K562 (cell line): ENCODE results near the gene TOR1AIP1. TPM values are rescaled to one million over a fixed set of nuclear protein-coding genes. Genes with fewer than 3 reads are reported as not detected.

ENCODE experiments used
- CXXC5 ChIP-seq: fragments of 250-450 bp; sonication (Bioruptor Pico); IDR thresholded peaks from 2 replicates; pipeline ENCODE4 v1.8.0; 2022; ENCODE audit warnings: inconsistent platforms, mild to moderate bottlenecking, moderate library complexity
- ETV1 ChIP-seq: fragments of 450-650 bp; conservative IDR thresholded peaks from 2 replicates; pipeline ENCODE4 v1.6.1; 2016; ENCODE audit warnings: missing genetic modification characterization, control low read depth, low read depth, missing compliant biosample characterization
- FOXA3 ChIP-seq, 2 experiments: fragments of 450-650 bp in 1 of 2; sonication (generic) in 1 of 2; formaldehyde crosslinking; IDR thresholded peaks in 1 of 2; conservative IDR thresholded peaks in 1 of 2; 2 replicates each; pipeline versions ENCODE4 v1.4.0 to v1.8.0; 2020 to 2022; ENCODE audit warnings: mild to moderate bottlenecking in 2 of 2, missing genetic modification reagents in 1 of 2
- HDGF ChIP-seq: fragments of 450-650 bp; IDR thresholded peaks from 2 replicates; pipeline ENCODE4 v1.6.1; 2016
- NBN ChIP-seq: fragments of 450-650 bp; IDR thresholded peaks from 2 replicates; pipeline ENCODE4 v1.6.1; 2016; ENCODE audit warnings: low read depth, mild to moderate bottlenecking
- NFE2 ChIP-seq: IDR thresholded peaks from 2 replicates; pipeline ENCODE4 v1.6.1; 2014; ENCODE audit warnings: antibody characterized with exemption, low read depth
- NR2C1 ChIP-seq, 2 experiments: fragments of 450-650 bp; IDR thresholded peaks; 2 replicates each; pipeline ENCODE4 v1.6.1; 2017; ENCODE audit warnings: mild to moderate bottlenecking in 2 of 2, antibody characterized with exemption in 1 of 2, inconsistent platforms in 1 of 2, missing compliant biosample characterization in 1 of 2, missing genetic modification characterization in 1 of 2
- PHB ChIP-seq: fragments of 250-450 bp; sonication (Bioruptor Pico); IDR thresholded peaks from 2 replicates; pipeline ENCODE4 v1.5.0; 2021
- PPARD ChIP-seq: fragments of 250-450 bp; sonication (Bioruptor Pico); IDR thresholded peaks from 2 replicates; pipeline ENCODE4 v1.8.0; 2022; ENCODE audit warnings: inconsistent platforms, mild to moderate bottlenecking, moderate library complexity
- SMC3 ChIP-seq: conservative IDR thresholded peaks from 2 replicates; pipeline ENCODE4 v1.6.1; 2011; ENCODE audit warnings: low read depth, low read length, improper control_type of control experiment; ENCODE audit not compliant: insufficient read depth
- TEAD1 ChIP-seq, 2 experiments: fragments of 450-650 bp in 1 of 2; sonication (generic) in 1 of 2; formaldehyde crosslinking; IDR thresholded peaks; 2 replicates each; pipeline versions ENCODE4 v1.4.0 to v1.8.0; 2020 to 2022; ENCODE audit warnings: mild to moderate bottlenecking in 2 of 2, missing genetic modification reagents in 1 of 2
- U2AF1 ChIP-seq: fragments of 200-400 bp; formaldehyde crosslinking; optimal IDR thresholded peaks from 2 replicates; pipeline ENCODE3; 2017; ENCODE audit warnings: mild to moderate bottlenecking, low read depth, low read length, moderate library complexity
- ZC3H4 ChIP-seq: sonication (generic); formaldehyde crosslinking; IDR thresholded peaks from 2 replicates; pipeline ENCODE4 v1.9.0; 2021; ENCODE audit warnings: missing genetic modification reagents, borderline replicate concordance
- ZKSCAN1 ChIP-seq: fragments of 150-350 bp; IDR thresholded peaks from 2 replicates; pipeline ENCODE4 v1.6.1; 2016; ENCODE audit warnings: low read depth, low read length
- ZNF347 ChIP-seq: fragments of 450-650 bp; formaldehyde crosslinking; IDR thresholded peaks from 2 replicates; pipeline ENCODE4 v1.4.0; 2020; ENCODE audit warnings: low read depth, mild to moderate bottlenecking, moderate library complexity
- ZNF431 ChIP-seq: sonication (generic); formaldehyde crosslinking; IDR thresholded peaks from 2 replicates; pipeline ENCODE4 v1.8.0; 2022; ENCODE audit warnings: mild to moderate bottlenecking, missing genetic modification reagents
- ZNF449 ChIP-seq: fragments of 250-450 bp; sonication (Bioruptor Pico); IDR thresholded peaks from 2 replicates; pipeline ENCODE4 v1.8.0; 2022; ENCODE audit warnings: moderate library complexity, mild to moderate bottlenecking, inconsistent platforms
- ZNF780A ChIP-seq: fragments of 250-450 bp; sonication (Bioruptor Pico); IDR thresholded peaks from 2 replicates; pipeline ENCODE4 v1.5.0; 2021; ENCODE audit warnings: mild to moderate bottlenecking
- polyA plus RNA-seq, 8 experiments: library from polyadenylated mRNA; depleted of rRNA in 4 of 8; stranded (reverse) in 5 of 8; unstranded in 3 of 8; fragments of >200 nt; fragmentation: Nextera tagmentation in 2 of 8; fragmentation: Illumina TruSeq in 1 of 8; extraction: Ambion mirVana in 2 of 8; extraction: Trizol in 1 of 8; gene quantifications; 2 replicates each; pipeline versions ENCODE4 v1.2.1 to v1.2.3, GENCODE V29; 2011 to 2014; ENCODE audit warnings: inconsistent platforms in 1 of 8, missing spikeins in 1 of 8
- total RNA-seq, 7 experiments: library from RNA; depleted of rRNA in 6 of 7; stranded (reverse); fragments of >200 nt in 6 of 7; fragmentation: Illumina TruSeq in 2 of 7; extraction: Trizol in 2 of 7; gene quantifications; 2 replicates each; pipeline versions ENCODE4 v1.2.1 to v1.2.3, GENCODE V29; 2011 to 2021; ENCODE audit warnings: low replicate concordance in 1 of 7
- TF ChIP-seq, protein P1 (sequence below): fragments of 450-650 bp; formaldehyde crosslinking; IDR thresholded peaks from 2 replicates; pipeline ENCODE4 v1.4.0; 2020; ENCODE audit warnings: mild to moderate bottlenecking
- TF ChIP-seq, protein P2 (sequence below): sonication (generic); formaldehyde crosslinking; IDR thresholded peaks from 2 replicates; pipeline ENCODE4 v1.8.0; 2022; ENCODE audit warnings: mild to moderate bottlenecking, missing genetic modification reagents, borderline replicate concordance

The TOR1AIP1 gene
- total and polyA plus RNA-seq, 9 of the 15 experiments (the other 6 are each of a cell fraction or from before 2014, with no cell fraction given), result 18.1 to 46.9 (median 35.5) TPM

DNA sequence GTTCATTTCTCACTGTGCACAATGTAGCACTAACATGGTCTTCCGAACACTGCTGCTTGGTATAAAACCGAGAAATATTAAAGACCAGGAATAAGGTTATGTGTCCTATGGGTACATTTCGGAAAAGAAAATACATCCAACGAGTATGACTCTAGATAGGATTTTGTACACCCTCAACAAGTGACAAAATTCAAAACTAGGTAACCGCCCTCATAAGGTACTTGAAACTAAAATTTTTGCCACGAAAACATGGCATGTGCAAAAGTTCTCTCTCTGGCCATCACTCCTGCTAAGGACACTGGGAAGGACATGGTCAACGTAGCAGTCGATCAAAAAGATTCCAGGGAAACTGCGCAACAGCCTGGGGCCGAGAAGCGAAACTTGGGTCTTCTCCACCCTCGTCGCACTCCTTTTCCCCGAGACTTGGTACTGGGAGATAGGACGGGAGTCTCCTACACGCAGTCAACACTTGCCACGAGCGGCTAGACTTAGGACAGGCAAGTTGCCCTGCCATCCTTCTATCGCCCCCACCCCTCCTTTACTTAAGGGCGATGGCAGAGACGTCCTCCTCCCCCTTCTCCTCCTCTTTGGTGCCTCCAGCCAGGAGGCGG is 338 bp upstream of the TOR1AIP1 start (continued):
- TF ChIP-seq NBN (peak; percentile 70; the same call in 1 of the 2 replicates), HDGF (0 out of 2 replicates have a peak, but pooled peaks have one; percentile 82), PPARD (CRISPR knock-in tag) (no peak), ETV1 (0 out of 2 replicates have a peak, but pooled peaks have one; percentile 17), TEAD1 (CRISPR knock-in tag; IDR thresholded peaks at IDR 0.05) (peak in 1 of 2 experiments; percentile 59; a peak in 3 of 4 replicates), ZNF347 (CRISPR knock-in tag) (0 out of 2 replicates have a peak, but pooled peaks have one; percentile 67), CXXC5 (no peak), ZNF431 (CRISPR knock-in tag) (peak; percentile 82; the same call in 1 of the 2 replicates), U2AF1 (no peak), ZNF449 (CRISPR knock-in tag) (no peak), FOXA3 (CRISPR knock-in tag; conservative IDR thresholded peaks at IDR 0.05 in 1 of 2, IDR thresholded peaks at IDR 0.05 in 1 of 2) (peak in 1 of 2 experiments; percentile 15; a peak in 1 of 4 replicates), PHB (0 out of 2 replicates have a peak, but pooled peaks have one; percentile 71), ZC3H4 (CRISPR knock-in tag) (peak; percentile 97; the same call in 1 of the 2 replicates), ZKSCAN1 (no peak), ZNF780A (CRISPR knock-in tag) (no peak), NR2C1 (IDR thresholded peaks at IDR 0.05) (no peak), NR2C1 (tag; IDR thresholded peaks at IDR 0.05) (no peak), SMC3 (no peak), NFE2 (no peak)
- TF ChIP-seq, protein P1, sequence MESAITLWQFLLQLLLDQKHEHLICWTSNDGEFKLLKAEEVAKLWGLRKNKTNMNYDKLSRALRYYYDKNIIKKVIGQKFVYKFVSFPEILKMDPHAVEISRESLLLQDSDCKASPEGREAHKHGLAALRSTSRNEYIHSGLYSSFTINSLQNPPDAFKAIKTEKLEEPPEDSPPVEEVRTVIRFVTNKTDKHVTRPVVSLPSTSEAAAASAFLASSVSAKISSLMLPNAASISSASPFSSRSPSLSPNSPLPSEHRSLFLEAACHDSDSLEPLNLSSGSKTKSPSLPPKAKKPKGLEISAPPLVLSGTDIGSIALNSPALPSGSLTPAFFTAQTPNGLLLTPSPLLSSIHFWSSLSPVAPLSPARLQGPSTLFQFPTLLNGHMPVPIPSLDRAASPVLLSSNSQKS (CRISPR knock-in tag), result no peak
- TF ChIP-seq, protein P2, sequence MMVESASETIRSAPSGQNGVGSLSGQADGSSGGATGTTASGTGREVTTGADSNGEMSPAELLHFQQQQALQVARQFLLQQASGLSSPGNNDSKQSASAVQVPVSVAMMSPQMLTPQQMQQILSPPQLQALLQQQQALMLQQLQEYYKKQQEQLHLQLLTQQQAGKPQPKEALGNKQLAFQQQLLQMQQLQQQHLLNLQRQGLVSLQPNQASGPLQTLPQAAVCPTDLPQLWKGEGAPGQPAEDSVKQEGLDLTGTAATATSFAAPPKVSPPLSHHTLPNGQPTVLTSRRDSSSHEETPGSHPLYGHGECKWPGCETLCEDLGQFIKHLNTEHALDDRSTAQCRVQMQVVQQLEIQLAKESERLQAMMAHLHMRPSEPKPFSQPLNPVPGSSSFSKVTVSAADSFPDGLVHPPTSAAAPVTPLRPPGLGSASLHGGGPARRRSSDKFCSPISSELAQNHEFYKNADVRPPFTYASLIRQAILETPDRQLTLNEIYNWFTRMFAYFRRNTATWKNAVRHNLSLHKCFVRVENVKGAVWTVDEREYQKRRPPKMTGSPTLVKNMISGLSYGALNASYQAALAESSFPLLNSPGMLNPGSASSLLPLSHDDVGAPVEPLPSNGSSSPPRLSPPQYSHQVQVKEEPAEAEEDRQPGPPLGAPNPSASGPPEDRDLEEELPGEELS (CRISPR knock-in tag), result peak; percentile 83; the same call in 1 of the 2 replicates
